ELR (cell line): ENCODE measurements around the gene GALNT18.

Source experiments
- DNase-seq: peaks from one replicate; pipeline ENCODE4 v3.0.0-alpha.2; 2015; ENCODE audit warnings: low read depth

Gene GALNT18

DNA sequence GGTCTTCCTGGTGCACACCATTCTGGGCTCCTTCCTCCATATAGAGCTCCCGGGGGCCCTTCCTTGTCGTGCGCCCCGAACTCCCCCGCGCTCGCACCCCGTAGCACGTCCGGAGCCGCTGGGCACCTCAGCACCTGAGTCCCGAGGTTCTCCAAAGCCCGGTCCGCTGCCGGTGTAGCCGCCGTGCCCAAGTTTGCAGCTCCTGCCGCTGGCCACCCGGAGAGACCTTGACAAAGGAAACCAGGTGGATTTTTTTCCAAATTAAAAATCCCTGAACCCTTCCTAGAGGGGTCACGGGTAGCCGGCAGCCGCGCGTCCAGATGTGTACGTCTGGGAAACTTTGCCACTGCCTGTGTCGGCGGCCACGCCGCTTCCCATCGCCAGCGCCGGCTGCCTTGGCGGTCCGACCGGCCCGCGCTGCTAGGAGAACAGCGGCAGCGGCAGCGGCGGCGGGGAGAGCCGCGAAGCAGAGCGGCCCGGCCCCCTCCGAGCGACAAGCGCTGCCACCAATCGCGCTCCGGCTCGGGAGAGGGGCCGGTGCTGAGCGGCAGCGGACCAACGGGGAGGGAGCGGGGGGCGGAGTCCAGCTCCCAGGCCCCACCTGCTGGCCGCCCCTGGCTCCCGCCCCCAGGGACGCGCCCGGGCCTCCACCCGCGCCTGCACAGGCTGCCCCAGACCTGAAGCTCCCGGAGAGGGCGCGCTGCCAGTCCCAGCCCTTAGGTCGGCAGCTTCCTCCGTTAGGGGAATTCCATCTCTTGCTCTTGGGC is at the start of gene GALNT18:
Gene GALNT18 (minus strand): TSS at position 433 of the 767 bp plus-strand sequence.
- peak; percentile 88 for DNase-seq

GRCh38 chr11:11670574-11670973 is 48.8 kb upstream of the GALNT18 start:
- no peak for DNase-seq

- no peak for DNase-seq
Observed at GRCh38 chr11:11669233-11669846, 47.5 kb upstream of the GALNT18 start.

- no peak for DNase-seq
Observed at GRCh38 chr11:11668781-11669180, 47.0 kb upstream of the GALNT18 start.

GRCh38 chr11:11668274-11668673 is 46.5 kb upstream of the GALNT18 start:
- no peak for DNase-seq

DNA sequence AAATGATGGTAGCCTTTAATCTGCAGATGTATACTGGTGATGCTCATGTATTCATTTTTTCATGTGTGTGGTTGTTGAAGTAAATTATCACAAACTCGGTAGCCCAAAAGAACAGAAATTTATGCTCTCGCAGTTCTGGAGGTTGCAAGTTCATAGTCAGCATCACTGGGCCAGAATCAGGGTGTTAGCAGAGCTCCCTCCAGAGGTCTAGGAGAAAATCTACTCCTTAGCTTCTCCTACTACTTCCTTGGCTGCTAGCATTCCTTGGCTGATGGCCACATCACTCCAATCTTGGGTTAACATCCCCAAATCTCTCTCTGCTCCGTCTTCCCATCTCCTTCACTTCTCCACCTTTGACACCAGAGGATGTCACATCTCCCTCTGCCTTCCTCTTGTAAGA is 45.3 kb upstream of the GALNT18 start:
- peak; percentile 12 for DNase-seq

GRCh38 chr11:11665407-11665806 is 43.6 kb upstream of the GALNT18 start:
- no peak for DNase-seq

GRCh38 chr11:11663907-11664306 is 42.1 kb upstream of the GALNT18 start:
- DNase-seq = no peak

DNA sequence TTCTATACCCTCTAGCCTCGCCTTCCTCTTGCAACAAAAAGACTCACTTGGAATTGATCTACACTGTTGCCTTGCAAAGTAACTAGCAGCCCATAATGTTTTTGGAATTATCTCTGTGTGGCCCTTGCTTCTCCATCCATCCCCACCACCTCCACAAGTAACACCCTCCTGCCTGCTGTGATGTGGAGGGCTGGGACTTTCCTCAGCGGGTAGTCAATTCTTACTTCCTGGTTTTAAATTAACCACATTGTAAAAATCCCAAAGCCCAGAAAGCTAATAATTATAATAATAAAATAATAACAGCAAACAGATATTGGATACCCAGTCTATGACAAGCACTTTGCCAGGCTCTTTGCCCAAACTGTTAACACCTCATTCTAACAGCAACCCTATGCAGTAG is 40.8 kb upstream of the GALNT18 start:
- DNase-seq = no peak

DNA sequence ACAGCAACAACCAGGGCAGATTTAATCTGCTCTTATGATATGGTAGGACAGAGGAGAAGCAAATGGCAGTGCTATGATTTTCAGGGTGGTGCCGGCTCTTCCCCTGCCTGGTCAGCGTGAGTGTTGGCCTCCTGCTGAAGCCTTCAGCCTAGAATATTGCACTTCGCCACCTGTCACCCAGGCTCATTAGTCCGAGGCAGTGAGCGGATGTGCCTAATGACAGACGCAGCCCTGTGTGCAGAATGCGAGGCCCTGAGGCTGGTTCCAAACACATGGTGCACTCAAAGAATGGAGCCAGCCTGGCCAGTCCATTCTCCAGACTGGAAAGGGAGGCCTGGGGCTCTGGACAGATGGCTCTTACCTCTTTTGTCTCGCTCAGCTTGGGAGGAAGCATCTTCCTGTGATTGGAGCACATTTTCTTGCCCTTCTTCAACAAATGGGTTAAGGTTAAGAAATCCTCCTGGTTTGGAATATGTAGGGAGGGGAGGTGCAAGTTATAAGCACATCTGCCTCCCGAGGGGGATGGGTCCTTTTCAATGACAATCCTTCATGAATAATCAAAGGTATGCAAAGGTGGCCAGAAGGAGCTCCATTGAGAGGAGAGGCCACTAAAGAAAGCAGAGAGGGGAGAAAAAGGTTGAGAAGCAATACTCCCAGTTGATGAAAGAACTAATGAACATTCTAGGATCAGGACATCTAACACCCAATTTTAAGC is 39.7 kb upstream of the GALNT18 start:
- DNase-seq = no peak

DNA sequence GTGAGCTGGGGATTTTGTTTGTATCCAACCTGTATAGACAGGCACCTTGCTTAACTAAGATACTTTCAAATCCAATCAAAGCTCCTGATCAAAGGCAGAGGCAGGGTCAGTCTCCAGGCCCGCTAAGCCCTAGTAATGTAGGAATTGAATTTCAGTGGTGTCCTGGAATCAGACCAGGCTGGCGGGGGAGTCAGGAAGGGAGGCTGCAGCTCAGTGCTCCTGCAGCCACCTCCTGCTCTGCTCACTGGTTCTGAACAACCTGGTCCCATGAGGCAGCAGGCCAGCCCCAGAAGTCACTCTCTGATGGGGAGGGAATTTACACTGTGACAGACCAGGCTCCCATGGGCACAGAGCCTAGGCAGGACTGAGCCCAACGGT is 38.5 kb upstream of the GALNT18 start:
- no peak for DNase-seq

DNA sequence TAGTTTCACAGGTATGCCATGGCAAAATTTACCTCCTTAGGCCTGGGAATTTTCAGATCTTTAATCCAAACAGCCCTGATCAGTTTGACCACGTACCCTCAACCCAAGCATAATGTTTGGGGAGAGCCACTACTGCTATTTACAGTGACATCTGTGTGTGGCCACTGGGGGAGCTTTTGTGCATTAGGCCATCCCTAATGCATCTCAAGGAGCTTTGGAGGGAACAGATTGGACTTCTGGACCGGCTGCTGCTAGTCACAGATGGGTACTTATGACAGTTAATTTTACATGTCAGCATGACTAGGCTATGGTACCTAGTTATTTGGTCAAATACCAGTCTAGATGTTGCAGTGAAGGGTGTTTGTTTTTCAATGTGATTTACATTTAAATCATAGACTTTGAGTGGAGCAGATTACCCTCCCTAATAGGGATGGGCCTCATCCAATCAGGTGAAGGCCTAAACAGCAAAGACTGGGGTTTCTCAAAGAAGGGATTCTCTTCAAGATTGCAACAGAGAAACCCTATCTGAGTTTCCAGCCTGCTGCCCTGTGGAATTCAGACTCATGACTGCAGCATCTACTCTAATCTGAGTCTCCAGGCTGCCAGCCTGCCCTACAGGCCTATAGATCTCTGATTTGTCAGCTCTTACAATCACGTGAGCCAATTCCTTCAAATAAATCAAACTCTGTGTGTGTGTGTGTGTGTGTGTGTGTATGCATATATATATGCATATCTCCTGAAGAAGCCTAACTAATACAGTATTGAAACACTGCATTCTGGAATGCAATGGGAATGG is 38.0 kb upstream of the GALNT18 start:
- DNase-seq = peak; percentile 6

- DNase-seq = no peak
Observed at GRCh38 chr11:11657218-11657955, 35.6 kb upstream of the GALNT18 start.

- DNase-seq = no peak
Observed at GRCh38 chr11:11641581-11641980, 19.8 kb upstream of the GALNT18 start.

DNA sequence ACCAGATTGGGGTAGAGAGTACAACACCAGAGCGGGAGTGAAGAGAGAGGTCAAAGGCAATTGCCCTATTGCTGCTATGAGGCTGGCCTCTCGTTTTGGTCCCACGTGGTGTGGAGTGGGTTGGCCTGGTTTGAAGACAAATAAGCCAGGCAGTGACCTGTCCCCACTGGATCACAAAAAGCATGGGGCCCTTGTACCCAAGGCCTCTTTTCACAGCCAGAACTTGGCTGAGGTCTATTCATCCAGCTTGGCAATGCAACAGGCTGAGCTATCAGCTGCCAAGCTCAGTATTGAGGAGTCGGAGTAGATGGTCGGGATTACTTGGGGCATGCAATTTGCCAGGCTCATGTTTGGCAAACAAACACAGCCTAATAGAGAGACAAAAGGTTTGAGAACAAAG is 19.2 kb upstream of the GALNT18 start:
- no peak for DNase-seq

- DNase-seq = no peak
Observed at GRCh38 chr11:11640152-11640551, 18.3 kb upstream of the GALNT18 start.

DNA sequence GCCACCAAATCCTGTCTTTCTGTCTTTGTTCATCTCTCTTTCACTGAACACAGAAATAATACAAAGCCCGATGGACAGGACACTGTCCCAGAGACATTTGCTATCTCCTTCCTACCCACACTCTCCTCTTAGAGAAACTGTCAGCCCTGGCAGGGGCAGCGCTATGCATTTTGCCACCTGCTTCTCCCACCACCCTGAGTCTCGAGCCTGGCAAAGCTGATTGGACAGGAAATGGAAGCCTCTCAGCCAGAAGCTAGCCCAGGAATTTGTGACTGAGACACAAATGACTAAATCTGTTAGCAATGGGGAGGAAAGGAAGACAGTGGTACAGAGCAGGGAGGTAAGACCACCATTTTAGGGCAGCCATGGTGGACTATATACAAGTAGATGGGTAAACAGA is 14.9 kb upstream of the GALNT18 start:
- DNase-seq = no peak

- DNase-seq = peak; percentile 4
Observed at GRCh38 chr11:11635443-11635842, 13.6 kb upstream of the GALNT18 start.

DNA sequence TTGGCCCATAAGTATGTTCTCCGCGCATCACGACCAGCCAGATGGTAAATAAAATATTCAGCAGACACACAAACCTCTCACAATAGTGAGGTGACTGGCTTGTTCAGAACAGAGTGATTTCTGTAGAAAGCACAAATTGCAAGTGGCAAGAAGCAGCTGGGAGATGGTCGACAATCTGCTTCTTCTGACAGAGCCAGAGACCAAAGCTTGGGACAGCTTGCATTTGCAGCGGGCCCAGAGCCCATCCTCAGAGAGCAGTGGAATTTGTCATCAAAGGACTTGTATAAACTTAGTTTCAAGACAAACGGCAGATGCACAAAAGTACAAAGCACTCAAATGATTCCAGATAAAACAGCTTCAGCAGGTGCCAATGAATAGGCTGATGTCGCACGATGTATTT is 7.6 kb upstream of the GALNT18 start:
- no peak for DNase-seq

- DNase-seq = no peak
Observed at GRCh38 chr11:11628651-11629050, 6.8 kb upstream of the GALNT18 start.

- DNase-seq = no peak
Observed at GRCh38 chr11:11626128-11626527, 4.3 kb upstream of the GALNT18 start.

GRCh38 chr11:11624926-11625325 is 3.1 kb upstream of the GALNT18 start:
- no peak for DNase-seq
